Gastrocnemius medialis (tissue), 4 donors: ENCODE results near the gene PTCD3. TPM values are rescaled to one million over a fixed set of nuclear protein-coding genes. Genes with fewer than 3 reads are reported as not detected.
A peak's percentile ranks its signal among the peaks of the same experiment; 100 is the strongest.

ENCODE experiments used
- ATAC-seq, 2 donors: fragments of 150-250 bp; one replicate each; pipeline ENCODE4 v1.9.1; 2016
- DNase-seq, 2 donors: peaks; one replicate each; pipeline ENCODE4 v3.0.0-alpha.2; 2019
- H3K27ac ChIP-seq, 4 donors: fragments of 200-600 bp; sonication (generic); 1 replicate in 1 of 4; 2 replicates in 3 of 4; pipeline ENCODE4 v1.5.1; 2016 to 2018; ENCODE audit warnings: mild to moderate bottlenecking in 2 of 4, moderate library complexity in 1 of 4
- H3K27me3 ChIP-seq, 3 donors: fragments of 200-600 bp; sonication (generic) in 2 of 3; 1 replicate in 1 of 3; 2 replicates in 2 of 3; pipeline versions ENCODE4 v1.5.1 to v1.6.0; 2016 to 2019; ENCODE audit warnings: mild to moderate bottlenecking in 1 of 3, moderate library complexity in 1 of 3
- H3K36me3 ChIP-seq, 2 donors: fragments of 200-600 bp; sonication (generic) in 1 of 2; one replicate each; pipeline ENCODE4 v1.5.1; 2017 to 2018
- H3K4me1 ChIP-seq, 2 donors: fragments of 200-600 bp; sonication (generic) in 1 of 2; one replicate each; pipeline ENCODE4 v1.5.1; 2016 to 2017; ENCODE audit warnings: mild to moderate bottlenecking in 2 of 2
- H3K4me3 ChIP-seq, 4 donors: fragments of 200-600 bp; sonication (generic) in 3 of 4; 1 replicate in 1 of 4; 2 replicates in 3 of 4; pipeline ENCODE4 v1.5.1; 2016 to 2019; ENCODE audit warnings: mild to moderate bottlenecking in 2 of 4
- H3K9me3 ChIP-seq, 3 donors: fragments of 200-600 bp; sonication (generic) in 2 of 3; 1 replicate in 1 of 3; 2 replicates in 2 of 3; pipeline ENCODE4 v1.5.1; 2016 to 2019
- POLR2A ChIP-seq, 2 donors: fragments of 450-650 bp; IDR thresholded peaks; one replicate each; pipeline ENCODE4 v1.6.1; 2017; ENCODE audit warnings: antibody characterized with exemption in 2 of 2, mild to moderate bottlenecking in 2 of 2, moderate library complexity in 2 of 2
- in situ Hi-C, 4 donors: fragments of 200-750 bp; cut with MboI; loops; one replicate each; pipeline versions ENCODE4 v1.15.0 to v1.8.0; 2017; ENCODE audit warnings: low sequenced_read_pairs in 4 of 4
- intact Hi-C: fragments of 100-400 bp; cut with DNase I; formaldehyde crosslinking; loops from one replicate; pipeline ENCODE4 v1.15.1; 2023; ENCODE audit warnings: low total_unique reads
- total RNA-seq, 4 donors: library from RNA; depleted of rRNA; stranded (reverse); fragments of >200 nt; gene quantifications; one replicate each; pipeline versions ENCODE4 v1.1.0 to v1.2.3, GENCODE V29; 2016
- TF ChIP-seq, protein P1 (sequence below), 5 experiments: fragments of 450-650 bp in 3 of 5; fragments of 200-600 bp in 2 of 5; sonication (generic) in 2 of 5; IDR thresholded peaks in 4 of 5; conservative IDR thresholded peaks in 1 of 5; 1 replicate in 4 of 5; 2 replicates in 1 of 5; pipeline ENCODE4 v1.5.1; 2016 to 2019; ENCODE audit warnings: antibody characterized with exemption in 5 of 5, mild to moderate bottlenecking in 3 of 5, moderate library complexity in 3 of 5

Gene PTCD3
- total RNA-seq, 4 donors from 2014 or later: 55.5 to 111 (median 68.2) TPM

DNA sequence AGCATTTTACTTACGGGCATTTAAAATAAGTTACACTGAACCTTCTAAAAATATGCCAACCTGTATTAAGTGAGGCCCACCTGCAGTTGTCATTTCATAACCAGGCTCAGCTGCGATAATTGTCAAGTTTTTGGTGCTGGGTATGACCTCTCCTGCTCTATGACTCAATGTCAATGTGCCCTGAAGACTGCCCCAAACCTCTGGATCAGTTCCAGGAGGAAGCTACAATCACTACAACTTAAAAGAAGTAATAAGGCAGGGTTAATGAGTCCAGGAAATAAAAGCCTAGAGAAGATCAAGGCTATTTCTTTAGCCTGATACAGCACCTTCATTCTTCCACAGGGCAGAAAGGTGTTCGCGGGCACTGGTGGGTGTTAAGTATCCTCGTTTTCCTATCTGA, 23.3 kb upstream of the PTCD3 start:
- in situ Hi-C loops (loop anchor here (5.0 to 25.0 kb wide), 4 partner anchors 255 to 458 kb away; no protein-coding TSS in a partner anchor), intact Hi-C loops (loop anchor here (5.0 kb wide), 1 partner anchor 355 kb away; no protein-coding TSS in a partner anchor)
- peaks cover 0 to 29% of the 10 kb centered on the region in 2 donors for H3K36me3 ChIP-seq
- no peak overlapping the region for H3K27ac ChIP-seq
- ATAC-seq (no peak), DNase-seq (no peak)
- H3K27me3 ChIP-seq: no peaks in the 10 kb centered on the region
- no peak overlapping the region for H3K4me3 ChIP-seq
- peaks cover 18 to 19% of the 10 kb centered on the region in 2 donors for H3K4me1 ChIP-seq
- H3K9me3 ChIP-seq: no peaks in the 10 kb centered on the region
- TF ChIP-seq POLR2A (IDR thresholded peaks at IDR 0.05): no peak
- TF ChIP-seq, protein P1, sequence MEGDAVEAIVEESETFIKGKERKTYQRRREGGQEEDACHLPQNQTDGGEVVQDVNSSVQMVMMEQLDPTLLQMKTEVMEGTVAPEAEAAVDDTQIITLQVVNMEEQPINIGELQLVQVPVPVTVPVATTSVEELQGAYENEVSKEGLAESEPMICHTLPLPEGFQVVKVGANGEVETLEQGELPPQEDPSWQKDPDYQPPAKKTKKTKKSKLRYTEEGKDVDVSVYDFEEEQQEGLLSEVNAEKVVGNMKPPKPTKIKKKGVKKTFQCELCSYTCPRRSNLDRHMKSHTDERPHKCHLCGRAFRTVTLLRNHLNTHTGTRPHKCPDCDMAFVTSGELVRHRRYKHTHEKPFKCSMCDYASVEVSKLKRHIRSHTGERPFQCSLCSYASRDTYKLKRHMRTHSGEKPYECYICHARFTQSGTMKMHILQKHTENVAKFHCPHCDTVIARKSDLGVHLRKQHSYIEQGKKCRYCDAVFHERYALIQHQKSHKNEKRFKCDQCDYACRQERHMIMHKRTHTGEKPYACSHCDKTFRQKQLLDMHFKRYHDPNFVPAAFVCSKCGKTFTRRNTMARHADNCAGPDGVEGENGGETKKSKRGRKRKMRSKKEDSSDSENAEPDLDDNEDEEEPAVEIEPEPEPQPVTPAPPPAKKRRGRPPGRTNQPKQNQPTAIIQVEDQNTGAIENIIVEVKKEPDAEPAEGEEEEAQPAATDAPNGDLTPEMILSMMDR (IDR thresholded peaks at IDR 0.05 in 4 of 5, conservative IDR thresholded peaks at IDR 0.05 in 1 of 5): no peak

DNA sequence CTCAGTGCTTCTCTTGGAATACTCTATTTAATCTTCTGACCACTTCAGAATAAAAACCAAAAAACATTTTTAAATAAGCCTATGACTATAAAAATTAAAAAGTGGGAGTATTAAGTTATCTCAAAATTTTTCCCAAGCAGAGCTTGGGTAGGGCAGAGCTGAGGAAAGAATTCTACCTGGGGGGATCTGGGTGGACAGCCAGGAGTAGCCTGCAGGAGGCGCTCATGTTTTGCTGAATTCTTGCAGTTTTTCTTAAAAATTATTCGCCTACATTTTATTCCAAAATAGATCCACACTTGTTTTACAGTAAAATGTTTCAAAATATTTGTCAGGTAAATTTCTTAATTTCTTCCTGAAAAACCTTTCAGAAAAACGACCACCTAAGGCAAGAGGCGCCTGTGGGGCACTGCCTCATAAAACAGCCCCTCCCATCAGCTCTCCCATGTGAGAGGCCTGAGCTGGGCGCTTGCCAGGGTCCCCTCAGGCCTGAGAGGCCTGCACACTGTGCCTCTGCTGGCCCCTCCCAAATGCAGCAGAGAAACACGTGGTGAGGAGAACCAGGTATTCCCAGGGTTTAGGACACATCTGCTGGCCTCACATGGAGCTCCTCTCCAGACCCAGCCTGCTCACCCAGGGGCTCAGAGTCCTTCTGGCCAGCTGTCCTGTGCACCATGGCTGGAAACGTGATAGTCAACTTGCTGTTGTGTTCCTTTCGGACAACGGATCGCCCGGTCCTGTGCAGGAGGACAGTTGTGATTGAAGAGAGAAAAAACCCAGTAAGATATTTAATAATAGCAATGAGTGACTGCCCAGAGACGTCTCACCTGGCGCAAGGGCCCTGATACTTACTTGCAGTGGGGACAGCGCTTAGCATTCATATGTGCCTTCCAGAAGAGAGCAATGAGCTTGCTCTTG, 17.8 kb upstream of the PTCD3 start:
- Histone ChIP-seq H3K9me3 (no peaks in the 10 kb centered on the region), H3K27ac (no peak overlapping the region), H3K4me1 (no peaks in the 10 kb centered on the region), H3K4me3 (no peak overlapping the region), H3K27me3 (no peaks in the 10 kb centered on the region), H3K36me3 (peaks cover 12 to 36% of the 10 kb centered on the region in 2 donors)
- in situ Hi-C loops (loop anchor here (10.0 to 25.0 kb wide), 2 partner anchors 451 to 463 kb away; no protein-coding TSS in a partner anchor), intact Hi-C loops (no loop called here)
- peak in 1 of 2 donors; percentile 27 for ATAC-seq
- no peak for DNase-seq
- TF ChIP-seq, protein P1 (IDR thresholded peaks at IDR 0.05 in 4 of 5, conservative IDR thresholded peaks at IDR 0.05 in 1 of 5): no peak
- TF ChIP-seq POLR2A (IDR thresholded peaks at IDR 0.05): no peak

DNA sequence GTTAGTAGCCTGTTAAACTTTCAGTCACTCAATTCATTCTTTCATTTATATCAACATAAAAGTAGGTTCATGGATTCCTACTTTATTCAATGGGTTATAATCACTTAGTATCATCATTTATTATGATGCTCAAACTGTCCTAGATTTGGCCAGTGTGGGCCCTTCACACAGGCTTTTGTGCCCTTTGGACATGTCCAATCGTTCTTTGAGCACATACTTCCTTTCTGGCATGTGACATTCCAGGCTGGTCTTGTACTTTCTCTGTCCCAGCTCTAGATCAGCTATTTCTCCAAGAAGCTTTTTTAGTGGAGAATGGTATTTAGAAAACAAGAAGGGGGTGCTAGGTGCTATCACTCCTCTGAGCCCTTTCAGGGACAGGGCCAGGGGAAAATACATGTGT, 11.8 kb upstream of the PTCD3 start:
- in situ Hi-C loops (loop anchor here in 3 of 4 donors (25.0 kb wide), 1 partner anchor 457 kb away; no protein-coding TSS in a partner anchor), intact Hi-C loops (no loop called here)
- ATAC-seq: no peak
- DNase-seq: no peak
- H3K4me1 ChIP-seq: peaks cover 0 to 11% of the 10 kb centered on the region in 2 donors
- no peaks in the 10 kb centered on the region for H3K9me3 ChIP-seq
- no peaks in the 10 kb centered on the region for H3K27me3 ChIP-seq
- no peak overlapping the region for H3K4me3 ChIP-seq
- TF ChIP-seq POLR2A (IDR thresholded peaks at IDR 0.05): no peak
- TF ChIP-seq, protein P1 (IDR thresholded peaks at IDR 0.05 in 4 of 5, conservative IDR thresholded peaks at IDR 0.05 in 1 of 5): no peak
- peaks cover 3 to 50% of the 10 kb centered on the region in 2 donors for H3K36me3 ChIP-seq
- no peak overlapping the region for H3K27ac ChIP-seq

DNA sequence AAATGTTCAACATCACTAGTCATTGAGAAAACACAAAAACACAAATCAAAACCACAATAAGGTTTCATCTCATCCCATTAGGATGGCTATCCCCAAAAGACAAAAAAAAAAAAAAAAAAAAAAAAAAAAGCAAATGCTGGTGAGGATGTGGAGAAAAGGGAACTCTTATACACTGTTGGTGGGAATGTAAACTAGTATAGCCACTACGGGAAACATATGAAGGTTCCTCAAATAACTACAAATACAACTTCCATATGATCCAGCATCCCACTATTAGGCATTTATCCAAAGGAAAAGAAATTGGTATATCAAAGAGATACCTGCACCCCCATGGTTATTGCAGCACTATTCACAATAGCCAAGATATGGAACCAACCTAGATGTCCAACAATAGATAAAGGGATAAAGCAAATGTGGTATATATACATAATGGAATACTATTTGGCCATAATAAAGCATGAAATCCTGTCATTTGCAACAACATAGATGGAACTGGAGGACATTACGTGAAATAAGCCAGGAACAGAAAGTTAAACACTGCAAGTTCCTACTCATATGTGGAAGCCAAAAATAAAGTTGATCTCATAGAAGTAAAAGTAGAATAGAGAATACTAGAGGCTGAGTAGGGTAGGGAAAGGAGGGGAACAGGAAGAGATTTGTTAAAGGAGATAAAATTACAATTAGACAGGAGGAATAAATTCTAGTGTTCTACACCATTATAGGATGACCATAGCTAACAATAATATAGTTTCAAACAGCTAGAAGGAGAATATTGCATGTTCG, 8.7 kb upstream of the PTCD3 start:
- no peaks in the 10 kb centered on the region for H3K9me3 ChIP-seq
- H3K4me1 ChIP-seq: peaks cover 0 to 11% of the 10 kb centered on the region in 2 donors
- in situ Hi-C loops: loop anchor here in 3 of 4 donors (25.0 kb wide), 1 partner anchor 460 kb away; no protein-coding TSS in a partner anchor
- peak overlapping the region; percentile 1 to 60 (median 40) for H3K27ac ChIP-seq
- intact Hi-C loops: no loop called here
- no peak overlapping the region for H3K4me3 ChIP-seq
- no peaks in the 10 kb centered on the region for H3K27me3 ChIP-seq
- no peak for DNase-seq
- TF ChIP-seq POLR2A (IDR thresholded peaks at IDR 0.05): no peak
- TF ChIP-seq, protein P1 (IDR thresholded peaks at IDR 0.05 in 4 of 5, conservative IDR thresholded peaks at IDR 0.05 in 1 of 5): no peak
- H3K36me3 ChIP-seq: peaks cover 0 to 51% of the 10 kb centered on the region in 2 donors
- ATAC-seq: peak; percentile 49 to 61
